Upper lobe of left lung (tissue), 6 donors: ENCODE results near the gene ARID1B. TPM values are rescaled to one million over a fixed set of nuclear protein-coding genes. Genes with fewer than 3 reads are reported as not detected.
A peak's percentile ranks its signal among the peaks of the same experiment; 100 is the strongest.

Experiments used
- ATAC-seq, 2 donors: fragments of 200-7000 bp; cut with Tn5 transposase; one replicate each; pipeline ENCODE4 v1.9.1; 2022; ENCODE audit warnings: mild to moderate bottlenecking in 2 of 2, moderate library complexity in 2 of 2; ENCODE audit not compliant: low FRiP score in 2 of 2
- DNase-seq, 2 donors: peaks; one replicate each; pipeline ENCODE4 v3.0.0-alpha.2; 2019 to 2020
- H3K27ac ChIP-seq, 4 donors: fragments of 200-600 bp; sonication (generic); one replicate each; pipeline ENCODE4 v1.5.1; 2016 to 2019
- H3K27me3 ChIP-seq, 4 donors: fragments of 200-600 bp; sonication (generic); one replicate each; pipeline ENCODE4 v1.5.1; 2017 to 2019
- H3K36me3 ChIP-seq, 4 donors: fragments of 200-600 bp; sonication (generic); one replicate each; pipeline ENCODE4 v1.5.1; 2016 to 2019
- H3K4me1 ChIP-seq, 4 donors: fragments of 200-600 bp; sonication (generic); one replicate each; pipeline ENCODE4 v1.5.1; 2018 to 2019
- H3K4me3 ChIP-seq, 4 donors: fragments of 200-600 bp; sonication (generic); one replicate each; pipeline ENCODE4 v1.5.1; 2017 to 2019; ENCODE audit warnings: mild to moderate bottlenecking in 2 of 4, moderate library complexity in 1 of 4
- H3K9me3 ChIP-seq, 4 donors: fragments of 200-600 bp; sonication (generic); one replicate each; pipeline ENCODE4 v1.5.1; 2018 to 2019
- EP300 ChIP-seq, 4 donors: sonication (generic); formaldehyde crosslinking; IDR thresholded peaks; one replicate each; pipeline ENCODE4 v1.5.1; 2017; ENCODE audit warnings: antibody characterized with exemption in 4 of 4, control low read depth in 2 of 4
- POLR2A ChIP-seq, 4 donors: fragments of 450-650 bp; IDR thresholded peaks; one replicate each; pipeline ENCODE4 v1.5.1; 2016 to 2017; ENCODE audit warnings: antibody characterized with exemption in 4 of 4, mild to moderate bottlenecking in 2 of 4
- POLR2AphosphoS5 ChIP-seq, 2 donors: sonication (generic); formaldehyde crosslinking; IDR thresholded peaks; one replicate each; pipeline ENCODE4 v1.5.1; 2017; ENCODE audit warnings: antibody characterized with exemption in 2 of 2
- WGBS, 2 donors: methylation state at CpG; one replicate each; pipeline ENCODE4 v1.1.5; 2017 to 2018; 5-methylcytosine and 5-hydroxymethylcytosine counted together
- total RNA-seq, 6 donors: library from RNA; depleted of rRNA in 4 of 6; stranded (reverse); fragments of >200 nt in 4 of 6; gene quantifications; one replicate each; pipeline versions ENCODE4 v1.1.0 to v1.2.1, GENCODE V29; 2016 to 2021
- TF ChIP-seq, protein P1 (sequence below), 6 experiments: fragments of 450-650 bp in 4 of 6; fragments of 200-600 bp in 2 of 6; sonication (generic) in 2 of 6; IDR thresholded peaks; one replicate each; pipeline ENCODE4 v1.5.1; 2016 to 2019; ENCODE audit warnings: antibody characterized with exemption in 6 of 6
- donor health status: DM: no; HTN: no; CAD: no; lungs with moderate emphysema.
- donor health status: DM: no; HTN: yes; CAD: no; lungs with severe emphysema.

Gene ARID1B
- total RNA-seq, 6 donors from 2014 or later = 66.4 to 168 (median 109) TPM

GRCh38 chr6:157075549-157076450 is 298.6 kb downstream of the ARID1B start:
- DNase-seq = no peak
- no peaks in the 10 kb centered on the region for H3K9me3 ChIP-seq
- no peak for TF ChIP-seq POLR2AphosphoS5 (IDR thresholded peaks at IDR 0.05)
- TF ChIP-seq EP300 (IDR thresholded peaks at IDR 0.05) = no peak
- no peak for TF ChIP-seq POLR2A (IDR thresholded peaks at IDR 0.05)
- TF ChIP-seq, protein P1, sequence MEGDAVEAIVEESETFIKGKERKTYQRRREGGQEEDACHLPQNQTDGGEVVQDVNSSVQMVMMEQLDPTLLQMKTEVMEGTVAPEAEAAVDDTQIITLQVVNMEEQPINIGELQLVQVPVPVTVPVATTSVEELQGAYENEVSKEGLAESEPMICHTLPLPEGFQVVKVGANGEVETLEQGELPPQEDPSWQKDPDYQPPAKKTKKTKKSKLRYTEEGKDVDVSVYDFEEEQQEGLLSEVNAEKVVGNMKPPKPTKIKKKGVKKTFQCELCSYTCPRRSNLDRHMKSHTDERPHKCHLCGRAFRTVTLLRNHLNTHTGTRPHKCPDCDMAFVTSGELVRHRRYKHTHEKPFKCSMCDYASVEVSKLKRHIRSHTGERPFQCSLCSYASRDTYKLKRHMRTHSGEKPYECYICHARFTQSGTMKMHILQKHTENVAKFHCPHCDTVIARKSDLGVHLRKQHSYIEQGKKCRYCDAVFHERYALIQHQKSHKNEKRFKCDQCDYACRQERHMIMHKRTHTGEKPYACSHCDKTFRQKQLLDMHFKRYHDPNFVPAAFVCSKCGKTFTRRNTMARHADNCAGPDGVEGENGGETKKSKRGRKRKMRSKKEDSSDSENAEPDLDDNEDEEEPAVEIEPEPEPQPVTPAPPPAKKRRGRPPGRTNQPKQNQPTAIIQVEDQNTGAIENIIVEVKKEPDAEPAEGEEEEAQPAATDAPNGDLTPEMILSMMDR (IDR thresholded peaks at IDR 0.05) = no peak
- no peak overlapping the region for H3K27ac ChIP-seq
- H3K4me3 ChIP-seq = no peak overlapping the region
- ATAC-seq = peak in 1 of 2 donors; percentile 47
- WGBS, 2 donors = 64 to 87% methylated on average over 8 of the region's 8 CpGs
- peaks cover under 1 to 17% (median 11%) of the 10 kb centered on the region in 4 donors for H3K4me1 ChIP-seq
- peaks cover 0 to 3% (median 0%) of the 10 kb centered on the region in 4 donors for H3K36me3 ChIP-seq
- H3K27me3 ChIP-seq = no peaks in the 10 kb centered on the region

GRCh38 chr6:157076451-157076822 is 299.3 kb downstream of the ARID1B start:
- peaks cover 0 to 3% (median 0%) of the 10 kb centered on the region in 4 donors for H3K36me3 ChIP-seq
- DNase-seq (no peak), ATAC-seq (no peak)
- H3K4me1 ChIP-seq = peaks cover 0 to 14% (median 7%) of the 10 kb centered on the region in 4 donors
- no peak overlapping the region for H3K27ac ChIP-seq
- H3K9me3 ChIP-seq = no peaks in the 10 kb centered on the region
- TF ChIP-seq, protein P1 (IDR thresholded peaks at IDR 0.05) = no peak
- TF ChIP-seq POLR2AphosphoS5 (IDR thresholded peaks at IDR 0.05) (no peak), EP300 (IDR thresholded peaks at IDR 0.05) (no peak), POLR2A (IDR thresholded peaks at IDR 0.05) (no peak)
- H3K4me3 ChIP-seq = no peak overlapping the region
- H3K27me3 ChIP-seq = no peaks in the 10 kb centered on the region

DNA sequence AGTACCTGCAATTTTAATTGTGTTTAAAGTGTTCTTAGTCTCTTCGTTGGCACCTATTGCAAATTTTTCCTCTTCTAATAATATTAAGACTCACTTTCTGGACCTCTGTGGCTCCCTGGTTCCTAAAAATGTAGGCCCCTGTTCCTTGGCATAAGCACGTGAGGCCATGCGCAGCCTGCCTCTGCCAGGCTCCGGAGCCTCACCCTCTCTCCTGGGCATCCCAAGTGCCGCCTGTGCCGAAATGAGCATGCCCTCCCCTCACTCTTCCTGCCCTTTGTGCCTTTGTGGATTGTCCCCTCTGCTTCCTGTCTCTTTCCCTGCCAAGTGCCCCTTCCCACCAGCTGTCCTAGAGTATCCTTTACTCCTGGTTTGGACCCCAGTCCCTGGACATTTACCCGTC is 300.1 kb downstream of the ARID1B start:
- 94 to 96% methylated on average over 7 of the region's 7 CpGs for WGBS, 2 donors
- Histone ChIP-seq H3K27me3 (no peaks in the 10 kb centered on the region), H3K9me3 (no peaks in the 10 kb centered on the region), H3K4me1 (peaks cover 0 to 14% (median 6%) of the 10 kb centered on the region in 4 donors), H3K4me3 (no peak overlapping the region), H3K27ac (no peak overlapping the region), H3K36me3 (peaks cover 0 to 3% (median 0%) of the 10 kb centered on the region in 4 donors)
- DNase-seq (no peak), ATAC-seq (no peak)
- TF ChIP-seq EP300 (IDR thresholded peaks at IDR 0.05) (no peak), POLR2AphosphoS5 (IDR thresholded peaks at IDR 0.05) (no peak), POLR2A (IDR thresholded peaks at IDR 0.05) (no peak)
- TF ChIP-seq, protein P1 (IDR thresholded peaks at IDR 0.05) = no peak

DNA sequence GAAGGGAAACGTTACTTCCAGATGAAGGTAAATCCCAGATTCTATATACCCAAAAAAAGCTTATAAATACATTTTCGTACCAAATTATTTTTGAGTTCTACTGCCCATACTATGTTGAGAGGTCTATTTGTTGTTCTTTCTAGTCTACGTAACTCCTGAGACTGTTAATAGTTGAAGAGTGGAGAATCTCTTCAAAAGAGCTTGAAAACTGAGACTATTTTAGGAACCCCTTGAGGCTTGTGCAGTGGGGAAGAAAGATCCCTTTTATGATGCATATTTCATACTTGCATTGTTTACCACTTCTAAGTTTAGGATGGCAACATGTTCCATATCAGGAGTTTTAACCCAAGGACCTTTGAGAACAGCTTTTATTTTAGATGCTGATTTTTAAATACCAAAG is 301.1 kb downstream of the ARID1B start:
- ATAC-seq = no peak
- WGBS, 2 donors = 76 to 77% methylated on average over 3 of the region's 3 CpGs
- H3K4me1 ChIP-seq = peaks cover 0 to 17% (median 7%) of the 10 kb centered on the region in 4 donors

More for the DNA sequence above, 301.1 kb downstream of the ARID1B start:
- DNase-seq = no peak
- TF ChIP-seq, protein P1 (IDR thresholded peaks at IDR 0.05) = no peak
- TF ChIP-seq POLR2AphosphoS5 (IDR thresholded peaks at IDR 0.05) = no peak
- no peak for TF ChIP-seq EP300 (IDR thresholded peaks at IDR 0.05)
- no peak for TF ChIP-seq POLR2A (IDR thresholded peaks at IDR 0.05)
- peaks cover 0 to 3% (median 0%) of the 10 kb centered on the region in 4 donors for H3K36me3 ChIP-seq
- no peak overlapping the region for H3K27ac ChIP-seq
- no peaks in the 10 kb centered on the region for H3K9me3 ChIP-seq
- no peak overlapping the region for H3K4me3 ChIP-seq
- H3K27me3 ChIP-seq = no peaks in the 10 kb centered on the region
